D721Med (cell line): ENCODE results near the gene LIMCH1.
A peak's percentile ranks its signal among the peaks of the same experiment; 100 is the strongest.

Source experiments
- DNase-seq: peaks from one replicate; pipeline ENCODE4 v3.0.0; 2011; ENCODE audit warnings: low spot score; ENCODE audit not compliant: insufficient read length
- FAIRE-seq: peaks from 2 replicates; lab custom pipeline; 2011; peaks lifted over from hg19 to GRCh38; lab: Jason Lieb, UNC
- CTCF ChIP-seq: IDR thresholded peaks from 2 replicates; pipeline ENCODE4 v1.5.1; 2012; ENCODE audit warnings: mild to moderate bottlenecking, control low read depth; ENCODE audit not compliant: insufficient read depth; ENCODE audit errors: missing control alignments

Gene LIMCH1

GRCh38 chr4:41575207-41575606 lies 37.2 kb downstream of the LIMCH1 start:
- FAIRE-seq (no peak), DNase-seq (no peak)
- no peak for TF ChIP-seq CTCF

GRCh38 chr4:41575665-41576064 lies 37.7 kb downstream of the LIMCH1 start:
- FAIRE-seq (no peak), DNase-seq (no peak)
- no peak for TF ChIP-seq CTCF

GRCh38 chr4:41579043-41579442 lies 41.1 kb downstream of the LIMCH1 start:
- DNase-seq = no peak
- FAIRE-seq = no peak
- no peak for TF ChIP-seq CTCF

GRCh38 chr4:41579526-41579925 lies 41.6 kb downstream of the LIMCH1 start:
- DNase-seq = no peak
- no peak for TF ChIP-seq CTCF
- FAIRE-seq = no peak

- no peak for DNase-seq
- FAIRE-seq = peak; percentile 80
- TF ChIP-seq CTCF = no peak
Observed at GRCh38 chr4:41580007-41580406, 42.0 kb downstream of the LIMCH1 start.

- no peak for DNase-seq
- no peak for TF ChIP-seq CTCF
Observed at GRCh38 chr4:41586675-41587225, 48.8 kb downstream of the LIMCH1 start.

GRCh38 chr4:41587286-41587685 lies 49.3 kb downstream of the LIMCH1 start:
- FAIRE-seq (no peak), DNase-seq (no peak)
- TF ChIP-seq CTCF = no peak

More at GRCh38 chr4:41586675-41587225, 48.8 kb downstream of the LIMCH1 start:
- no peak for FAIRE-seq
